Endothelial cell of umbilical vein (primary cell): ENCODE measurements around the gene ACADS. TPM values are rescaled to one million over a fixed set of nuclear protein-coding genes. Genes with fewer than 3 reads are reported as not detected.

Source experiments
- BruUV-seq: library from RNA; stranded (reverse); fragments of 400-500 nt; replicated peaks from 2 replicates; lab custom pipeline; 2021; lab: Mats Ljungman, UMichigan
- CTCF ChIA-PET: fragments of 300-600, 350-600 bp; sonication (Branson Sonifier 250); formaldehyde crosslinking; loops from one replicate; lab custom pipeline; 2021; ENCODE audit warnings: antibody characterized with exemption, inconsistent platforms; lab: Charles Lee
- POLR2A ChIA-PET: fragments of 300-600, 350-600 bp; sonication (Branson Sonifier 250); formaldehyde crosslinking; loops from one replicate; lab custom pipeline; 2021; ENCODE audit warnings: antibody characterized with exemption, inconsistent platforms; lab: Charles Lee
- DNase-seq: peaks from one replicate; pipeline ENCODE4 v3.0.0-alpha.2; 2011; ENCODE audit warnings: low read depth, low spot score
- FAIRE-seq: peaks from 2 replicates; lab custom pipeline; 2011; peaks lifted over from hg19 to GRCh38; lab: Jason Lieb, UNC
- H2AFZ ChIP-seq: 2 replicates; pipeline ENCODE4 v1.6.0; 2012; ENCODE audit warnings: low read depth, low read length, control low read depth, inconsistent platforms
- H3K27ac ChIP-seq: 2 replicates; pipeline ENCODE4 v1.5.1; 2011; ENCODE audit warnings: low read depth, mild to moderate bottlenecking, control low read depth, low read length, moderate library complexity; ENCODE audit not compliant: insufficient read depth
- H3K27me3 ChIP-seq, 2 experiments: 2 replicates each; pipeline versions ENCODE4 v1.6.0 to v1.6.1; 2011; ENCODE audit warnings: low read length in 2 of 2, mixed read lengths in 1 of 2; ENCODE audit not compliant: control insufficient read depth in 2 of 2, insufficient read depth in 2 of 2
- H3K36me3 ChIP-seq, 2 experiments: 2 replicates in 1 of 2; 3 replicates in 1 of 2; pipeline ENCODE4 v1.5.1; 2011; ENCODE audit warnings: low read length in 2 of 2, mild to moderate bottlenecking in 1 of 2, moderate library complexity in 1 of 2; ENCODE audit not compliant: control insufficient read depth in 2 of 2, insufficient read depth in 2 of 2; ENCODE audit errors: extremely low read depth in 1 of 2
- H3K4me1 ChIP-seq: 3 replicates; pipeline ENCODE4 v1.5.1; 2011; ENCODE audit warnings: mild to moderate bottlenecking, low read length; ENCODE audit not compliant: control insufficient read depth, insufficient read depth; ENCODE audit errors: extremely low read depth
- H3K4me2 ChIP-seq: 2 replicates; pipeline ENCODE4 v1.6.1; 2011; ENCODE audit warnings: low read length, control low read depth, mixed read lengths; ENCODE audit not compliant: insufficient read depth
- H3K4me3 ChIP-seq, 3 experiments: fragments of 200-600 bp in 1 of 3; sonication (generic), shearing (Covaris generic) in 1 of 3; replicated peaks in 1 of 3; 2 replicates each; pipeline ENCODE4 v1.5.1; 2011 to 2016; ENCODE audit warnings: control low read depth in 3 of 3, low read length in 3 of 3, mild to moderate bottlenecking in 2 of 3, inconsistent platforms in 1 of 3, low read depth in 1 of 3, moderate library complexity in 1 of 3; ENCODE audit not compliant: insufficient read depth in 1 of 3
- H3K79me2 ChIP-seq: 2 replicates; pipeline ENCODE4 v1.6.0; 2012; ENCODE audit warnings: low read length, inconsistent platforms; ENCODE audit not compliant: control insufficient read depth, insufficient read depth
- H3K9ac ChIP-seq: replicated peaks from 2 replicates; pipeline ENCODE3; 2011; ENCODE audit warnings: low read length, control low read depth; ENCODE audit not compliant: insufficient read depth; ENCODE audit errors: extremely low read depth
- H3K9me1 ChIP-seq: replicated peaks from 3 replicates; pipeline ENCODE4 v1.6.0; 2011; ENCODE audit warnings: mild to moderate bottlenecking, low read length; ENCODE audit not compliant: control insufficient read depth, insufficient read depth; ENCODE audit errors: extremely low read depth
- H3K9me3 ChIP-seq: replicated peaks from 2 replicates; pipeline ENCODE4 v1.5.1; 2012; ENCODE audit warnings: low read length, inconsistent platforms; ENCODE audit not compliant: control insufficient read depth, insufficient read depth
- H4K20me1 ChIP-seq: replicated peaks from 2 replicates; pipeline ENCODE3; 2011; ENCODE audit warnings: mild to moderate bottlenecking, low read length; ENCODE audit not compliant: control insufficient read depth, insufficient read depth; ENCODE audit errors: extremely low read depth
- CTCF ChIP-seq, 2 donors: IDR thresholded peaks; 1 replicate in 1 of 2; 2 replicates in 1 of 2; pipeline ENCODE4 v1.5.1; 2011; ENCODE audit warnings: low read length in 2 of 2, mild to moderate bottlenecking in 2 of 2, moderate library complexity in 2 of 2, control low read depth in 1 of 2, inconsistent platforms in 1 of 2, low read depth in 1 of 2; ENCODE audit not compliant: insufficient read depth in 1 of 2; ENCODE audit errors: extremely low read depth in 1 of 2
- EZH2 ChIP-seq: IDR thresholded peaks from 2 replicates; pipeline ENCODE4 v1.6.1; 2012; ENCODE audit warnings: borderline replicate concordance, low read depth, mild to moderate bottlenecking, moderate library complexity, low read length, inconsistent platforms; ENCODE audit not compliant: severe bottlenecking
- FOS ChIP-seq: IDR thresholded peaks from 2 replicates; pipeline ENCODE4 v1.6.1; 2011; ENCODE audit warnings: mild to moderate bottlenecking, low read length, moderate library complexity, borderline replicate concordance; ENCODE audit not compliant: insufficient read depth
- GATA2 ChIP-seq: IDR thresholded peaks from 2 replicates; pipeline ENCODE4 v1.7.0; 2011; ENCODE audit warnings: low read depth, mild to moderate bottlenecking, moderate library complexity, mixed read lengths, low read length; ENCODE audit not compliant: insufficient read length, insufficient read depth
- JUN ChIP-seq: IDR thresholded peaks from 2 replicates; pipeline ENCODE4 v1.6.1; 2011; ENCODE audit warnings: borderline replicate concordance, low read depth; ENCODE audit not compliant: insufficient read length, insufficient read depth
- MAX ChIP-seq: IDR thresholded peaks from 2 replicates; pipeline ENCODE4 v1.6.1; 2011; ENCODE audit not compliant: insufficient read depth, insufficient read length
- MYC ChIP-seq: IDR thresholded peaks from one replicate; pipeline ENCODE4 v1.6.1; 2011; ENCODE audit warnings: mild to moderate bottlenecking, low read depth, low read length
- POLR2A ChIP-seq: IDR thresholded peaks from 2 replicates; pipeline ENCODE4 v1.6.1; 2012; ENCODE audit warnings: low read depth, mild to moderate bottlenecking, control low read depth, low read length
- POLR2AphosphoS5 ChIP-seq: IDR thresholded peaks from 2 replicates; pipeline ENCODE4 v1.6.1; 2012; ENCODE audit warnings: low read depth, mild to moderate bottlenecking, control low read depth, low read length, moderate library complexity; ENCODE audit not compliant: insufficient read depth
- dilution Hi-C: fragments of 300-500 bp; cut with MboI; formaldehyde crosslinking; loops from one replicate; pipeline ENCODE4 v1.15.0; 2019; ENCODE audit warnings: low sequenced_read_pairs; ENCODE audit not compliant: extremely low pct_ligation_motif_present
- intact Hi-C: fragments of 100-400 bp; cut with micrococcal nuclease; formaldehyde crosslinking; loops from one replicate; pipeline ENCODE4 v1.10.0; 2022
- polyA plus RNA-seq, 4 experiments: library from polyadenylated mRNA; depleted of rRNA in 3 of 4; stranded (reverse) in 3 of 4; unstranded in 1 of 4; fragments of >200 nt; gene quantifications; 2 replicates each; pipeline versions ENCODE4 v1.2.1 to v1.2.3, GENCODE V29; 2011 to 2012; ENCODE audit warnings: missing spikeins in 1 of 4
- total RNA-seq: library from RNA; stranded (reverse); gene quantifications from 2 replicates; pipeline ENCODE4 v1.2.3, GENCODE V29; 2021

The ACADS gene
- total and polyA plus RNA-seq, 2 donors (not counting 3 experiments of a cell fraction or from before 2014, with no cell fraction given): 8.2 to 8.9 TPM

- Histone ChIP-seq H3K36me3 (no peaks in the 10 kb centered on the region), H3K9ac (no peak overlapping the region), H3K27me3 (no peaks in the 10 kb centered on the region), H4K20me1 (no peaks in the 10 kb centered on the region), H3K27ac (no peak overlapping the region), H3K9me3 (no peaks in the 10 kb centered on the region), H2AFZ (no peak overlapping the region), H3K9me1 (no peaks in the 10 kb centered on the region), H3K4me1 (peaks cover 24% of the 10 kb centered on the region), H3K4me2 (no peak overlapping the region), H3K79me2 (no peaks in the 10 kb centered on the region), H3K4me3 (no peak overlapping the region)
- BruUV-seq: no TSS peak
- dilution Hi-C loops: no loop called here
- intact Hi-C loops: no loop called here
- DNase-seq (no peak), FAIRE-seq (no peak)
- CTCF ChIA-PET: interaction anchor here (1.1 to 3.3 kb wide), 3 partner anchors 16 to 182 kb away, joined by 3 to 10 read pairs (median 4); no protein-coding TSS in a partner anchor
- POLR2A ChIA-PET: interaction anchor here (0.5 to 0.9 kb wide), 2 partner anchors 51 to 400 kb away, joined by 3 read pairs; no protein-coding TSS in a partner anchor
- TF ChIP-seq GATA2 (no peak), POLR2A (no peak), JUN (no peak), CTCF (IDR thresholded peaks at IDR 0.05; ENCODE audit: extremely low read depth in 1 of 2, insufficient read depth in 1 of 2, low read depth in 1 of 2, low read length in 2 of 2) (no peak), EZH2 (no peak), POLR2AphosphoS5 (no peak), MAX (no peak), MYC (no peak), FOS (no peak)
These were observed 59.2 kb downstream of the ACADS start for GRCh38 chr12:120784804-120785203.
